Small intestine (tissue), 7 donors: ENCODE data around the gene FXYD1. TPM values are rescaled to one million over a fixed set of nuclear protein-coding genes. Genes with fewer than 3 reads are reported as not detected.

Experiments
- DNase-seq, 2 donors: peaks; one replicate each; pipeline versions ENCODE4 v3.0.0 to v3.0.0-alpha.2; 2013
- FAIRE-seq: peaks from 2 replicates; lab custom pipeline; 2012; peaks lifted over from hg19 to GRCh38; lab: Jason Lieb, UNC
- H3K27ac ChIP-seq, 3 donors: one replicate each; pipeline ENCODE4 v1.5.1; 2013; ENCODE audit warnings: low read length in 2 of 3, mild to moderate bottlenecking in 2 of 3, control low read depth in 1 of 3, inconsistent platforms in 1 of 3, low read depth in 1 of 3, moderate library complexity in 1 of 3
- H3K27me3 ChIP-seq, 3 donors: one replicate each; pipeline ENCODE4 v1.6.1; 2013; ENCODE audit warnings: low read length in 3 of 3, inconsistent platforms in 1 of 3; ENCODE audit not compliant: control insufficient read depth in 3 of 3, insufficient read depth in 3 of 3
- H3K36me3 ChIP-seq, 3 donors: one replicate each; pipeline ENCODE4 v1.6.1; 2013; ENCODE audit warnings: low read length in 3 of 3, inconsistent platforms in 1 of 3, low read depth in 1 of 3, mild to moderate bottlenecking in 1 of 3, moderate library complexity in 1 of 3; ENCODE audit not compliant: control insufficient read depth in 3 of 3, insufficient read depth in 2 of 3
- H3K4me1 ChIP-seq, 3 donors: one replicate each; pipeline ENCODE4 v1.6.1; 2013; ENCODE audit warnings: low read length in 2 of 3, inconsistent platforms in 1 of 3, low read depth in 1 of 3, mild to moderate bottlenecking in 1 of 3, moderate library complexity in 1 of 3; ENCODE audit not compliant: control insufficient read depth in 3 of 3, insufficient read depth in 2 of 3
- H3K4me3 ChIP-seq, 3 donors: one replicate each; pipeline ENCODE4 v1.5.1; 2013; ENCODE audit warnings: low read length in 3 of 3, control low read depth in 1 of 3, inconsistent platforms in 1 of 3, low read depth in 1 of 3, mild to moderate bottlenecking in 1 of 3, moderate library complexity in 1 of 3
- H3K9me3 ChIP-seq, 2 donors: one replicate each; pipeline ENCODE4 v1.6.1; 2013; ENCODE audit warnings: low read depth in 1 of 2, low read length in 1 of 2; ENCODE audit not compliant: control insufficient read depth in 2 of 2, insufficient read depth in 1 of 2
- WGBS, 3 donors: extraction: QIAGEN DNeasy Blood & Tissue Kit; methylation state at CpG; one replicate each; pipeline ENCODE4 v1.1.7; 2013; 5-methylcytosine and 5-hydroxymethylcytosine counted together
- polyA plus RNA-seq, 4 donors: library from polyadenylated mRNA; stranded (reverse) in 3 of 4; unstranded in 1 of 4; fragments of 200-250 nt in 3 of 4; fragments of 120-200 nt in 1 of 4; gene quantifications; one replicate each; pipeline versions ENCODE4 v1.2.1 to v1.2.3, GENCODE V29; 2013
- donor health status: healthy with polysubstance abuse.
- donor health status: control.
- donor health status: control.
- donor health status: Bipolar disorder and iron deficiency.
- donor health status: healthy.

The FXYD1 gene
- polyA plus RNA-seq, 4 donors, result 7.3 to 25.4 (median 13.6) TPM; not detected in 1

DNA sequence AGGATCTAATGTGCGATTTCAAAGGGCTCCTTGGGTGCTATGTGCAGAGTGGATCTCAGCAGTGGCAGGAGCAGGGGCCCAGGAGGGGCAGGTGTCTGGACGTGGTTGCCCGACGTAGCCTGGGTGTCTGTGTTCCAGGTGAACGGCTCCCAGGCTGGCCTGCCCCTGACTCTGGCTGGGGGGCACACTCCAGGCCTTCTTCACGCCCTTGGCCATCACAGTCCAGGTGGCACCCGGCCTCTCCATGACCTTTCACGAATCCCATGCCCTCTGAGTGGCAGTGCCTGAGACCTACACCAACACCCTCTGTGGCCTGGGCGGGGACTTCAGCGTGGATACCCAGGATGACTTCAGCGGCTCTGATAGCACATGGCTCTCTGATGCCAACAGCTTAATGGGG, 34.3 kb upstream of the FXYD1 start:
- no peak overlapping the region for H3K27ac ChIP-seq
- no peaks in the 10 kb centered on the region for H3K36me3 ChIP-seq
- 78 to 89% (median 84%) methylated on average over 9 to 11 of the region's 11 CpGs for WGBS, 3 donors
- no peak for FAIRE-seq
- peaks cover 0 to 2% (median 0%) of the 10 kb centered on the region in 3 donors for H3K4me1 ChIP-seq
- H3K27me3 ChIP-seq, result no peaks in the 10 kb centered on the region
- DNase-seq, result no peak
- H3K9me3 ChIP-seq, result peaks cover 0 to 6% of the 10 kb centered on the region in 2 donors
- H3K4me3 ChIP-seq, result no peak overlapping the region

DNA sequence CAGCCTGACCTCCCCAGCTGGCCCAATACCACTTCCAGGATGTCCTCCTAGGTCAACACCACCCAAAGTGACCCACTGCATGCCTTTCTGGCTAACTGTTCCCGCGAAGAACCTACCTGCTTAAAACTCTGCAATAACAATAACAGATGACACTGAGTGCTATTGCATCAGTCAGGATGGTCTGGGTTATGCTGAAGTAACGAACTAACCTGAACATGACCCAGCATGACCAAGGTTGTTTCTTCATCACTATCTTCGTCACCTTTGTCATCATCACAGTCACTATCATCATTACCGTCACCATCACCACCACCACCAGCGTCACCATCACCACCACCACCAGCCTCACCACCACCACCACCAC, 33.6 kb upstream of the FXYD1 start:
- 89 to 94% (median 93%) methylated on average over 6 of the region's 6 CpGs for WGBS, 3 donors
- H3K27ac ChIP-seq, result no peak overlapping the region
- H3K4me1 ChIP-seq, result peaks cover 0 to 2% (median 0%) of the 10 kb centered on the region in 3 donors
- no peaks in the 10 kb centered on the region for H3K27me3 ChIP-seq
- DNase-seq (no peak), FAIRE-seq (no peak)
- peaks cover 0 to 6% of the 10 kb centered on the region in 2 donors for H3K9me3 ChIP-seq
- no peaks in the 10 kb centered on the region for H3K36me3 ChIP-seq
- H3K4me3 ChIP-seq, result no peak overlapping the region

DNA sequence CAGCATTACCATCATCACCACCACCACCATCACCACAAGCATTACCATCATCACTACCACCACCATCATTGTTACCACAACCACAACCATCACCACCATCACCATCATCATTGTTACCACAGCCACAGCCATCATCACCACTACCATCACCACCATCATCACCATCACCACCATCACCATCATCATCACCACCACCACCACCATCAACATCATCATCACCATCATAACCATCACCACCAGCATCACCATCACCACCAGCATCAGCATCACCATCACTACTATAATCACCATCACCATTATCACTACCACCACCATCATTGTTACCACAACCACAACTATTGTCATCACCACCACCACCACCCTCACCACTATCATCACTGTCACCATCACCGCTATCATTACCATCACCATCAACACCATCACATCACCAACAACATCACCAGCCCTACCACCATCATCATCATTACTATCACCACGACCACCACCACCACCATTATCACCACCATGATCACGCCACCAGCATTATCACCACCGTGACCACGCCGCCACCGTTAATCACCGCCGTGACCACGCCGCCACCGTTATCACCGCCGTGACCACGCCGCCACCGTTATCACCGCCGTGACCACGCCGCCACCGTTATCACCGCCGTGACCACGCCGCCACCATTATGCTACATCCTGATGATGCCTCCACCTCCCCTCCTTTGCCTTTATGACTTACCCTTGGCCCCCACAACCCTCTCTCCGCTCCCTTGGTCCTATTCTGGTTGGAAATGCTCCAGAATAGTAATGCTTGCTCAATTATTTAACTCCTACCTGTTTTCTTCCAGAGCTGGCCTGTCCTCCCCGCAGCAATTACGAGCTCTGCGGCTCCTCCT, 33.0 kb upstream of the FXYD1 start:
- Histone ChIP-seq H3K27ac (no peak overlapping the region), H3K4me3 (no peak overlapping the region), H3K27me3 (no peaks in the 10 kb centered on the region), H3K9me3 (peaks cover 0 to 6% of the 10 kb centered on the region in 2 donors), H3K4me1 (peaks cover 0 to 2% (median 0%) of the 10 kb centered on the region in 3 donors), H3K36me3 (no peaks in the 10 kb centered on the region)
- FAIRE-seq (no peak), DNase-seq (no peak)
- 80 to 88% (median 85%) methylated on average over 28 to 30 of the region's 30 CpGs for WGBS, 3 donors

DNA sequence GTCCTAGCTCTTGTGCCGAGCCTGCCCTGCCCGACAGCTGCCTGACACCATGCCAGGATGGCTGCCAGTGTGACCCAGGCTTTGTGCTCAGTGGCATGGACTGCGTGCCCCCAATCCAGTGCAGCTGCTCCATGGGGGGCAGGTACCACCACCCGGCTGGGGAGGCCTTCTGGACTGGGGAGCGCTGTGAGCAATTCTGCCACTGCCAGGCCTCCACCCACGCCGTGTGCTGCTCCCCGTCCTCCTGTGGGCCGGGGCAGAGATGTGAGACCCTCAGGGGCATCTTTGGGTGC, 32.4 kb upstream of the FXYD1 start:
- no peak for FAIRE-seq
- Histone ChIP-seq H3K27ac (no peak overlapping the region), H3K4me1 (peaks cover 0 to 2% (median 0%) of the 10 kb centered on the region in 3 donors), H3K36me3 (no peaks in the 10 kb centered on the region), H3K27me3 (no peaks in the 10 kb centered on the region), H3K4me3 (no peak overlapping the region), H3K9me3 (peaks cover 0 to 6% of the 10 kb centered on the region in 2 donors)
- 85 to 96% (median 90%) methylated on average over 9 of the region's 9 CpGs for WGBS, 3 donors
- DNase-seq, result no peak

DNA sequence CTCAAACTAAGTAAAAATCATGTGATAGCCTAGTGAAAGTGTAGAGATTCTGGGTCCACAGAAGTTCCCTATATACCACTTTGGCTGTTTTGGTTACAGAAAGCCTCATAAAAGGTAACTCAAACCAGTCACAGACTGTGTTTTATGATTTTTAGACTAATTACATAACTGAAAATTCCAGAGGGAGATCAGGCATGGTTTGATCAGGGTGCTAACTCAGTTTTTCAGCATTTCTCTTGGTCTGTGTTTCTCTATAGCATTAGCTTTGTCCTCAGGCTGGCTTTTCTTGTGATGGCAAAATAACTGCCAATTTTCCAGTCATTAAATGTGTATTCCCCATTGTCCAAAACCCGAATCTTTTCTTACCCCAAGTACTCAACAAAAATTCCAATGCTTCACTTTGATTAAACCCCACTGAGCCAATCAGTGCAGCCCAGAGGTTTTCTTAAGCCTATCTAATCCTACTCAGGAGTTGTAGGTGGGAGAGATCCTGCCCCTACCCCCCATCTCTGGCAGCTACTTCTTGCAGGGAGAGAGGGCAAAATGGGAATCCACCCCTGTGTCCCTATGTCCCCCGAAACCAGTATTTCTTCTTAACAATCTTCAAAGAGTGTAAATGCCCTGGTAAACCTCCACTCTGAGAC, 31.6 kb upstream of the FXYD1 start:
- Histone ChIP-seq H3K27ac (peak overlapping the region in 1 of 3 donors; percentile 29), H3K36me3 (no peaks in the 10 kb centered on the region), H3K9me3 (peaks cover 0 to 6% of the 10 kb centered on the region in 2 donors), H3K4me3 (no peak overlapping the region), H3K4me1 (peaks cover 0 to 2% (median 0%) of the 10 kb centered on the region in 3 donors), H3K27me3 (no peaks in the 10 kb centered on the region)
- FAIRE-seq (no peak), DNase-seq (no peak)
- 44 to 46% (median 45%) methylated on average over 2 of the region's 2 CpGs for WGBS, 3 donors

DNA sequence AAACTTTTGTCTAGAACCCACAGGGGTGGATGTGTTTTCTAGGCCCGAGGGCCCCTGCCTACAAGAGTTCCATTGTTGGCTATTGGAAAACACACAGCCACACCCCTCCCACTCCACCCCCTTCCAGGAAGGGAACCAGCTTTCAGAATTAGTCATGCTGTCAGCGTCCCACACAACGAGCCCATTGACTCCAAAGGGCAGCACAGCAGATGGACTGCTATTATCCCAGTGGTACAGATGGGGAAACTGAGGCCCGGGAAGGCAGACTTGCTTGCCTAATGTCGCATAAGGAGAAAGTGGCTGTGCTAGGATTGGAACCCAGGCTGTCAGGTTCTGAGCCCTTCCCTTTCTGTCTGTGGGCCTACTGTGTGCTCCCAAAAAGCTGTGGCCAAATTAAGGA, 31.1 kb upstream of the FXYD1 start:
- peak overlapping the region in 1 of 3 donors; percentile 29 for H3K27ac ChIP-seq
- WGBS, 3 donors, result 7 to 20% (median 16%) methylated on average over 5 of the region's 5 CpGs

DNA sequence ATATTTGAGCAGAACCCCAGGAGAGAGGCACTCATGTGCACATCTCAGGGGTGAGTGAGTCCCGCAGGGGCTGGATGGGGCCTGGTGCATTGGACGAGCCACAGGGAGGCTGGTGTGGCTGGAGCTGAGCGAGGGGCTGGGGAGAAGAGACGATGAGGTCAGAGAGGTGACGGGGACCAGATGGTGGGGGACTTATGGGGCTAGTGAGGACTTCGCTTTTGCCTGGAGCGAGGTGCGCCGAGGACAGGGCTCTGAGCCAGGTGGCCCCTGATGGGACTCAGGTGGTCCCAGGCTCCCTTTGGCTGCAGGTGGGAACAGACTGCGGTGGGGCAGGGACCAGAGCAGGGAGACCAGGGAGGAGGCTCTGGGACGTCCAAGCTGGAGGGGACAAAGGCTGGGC, 29.9 kb upstream of the FXYD1 start:
- H3K27me3 ChIP-seq, result no peaks in the 10 kb centered on the region
- no peak overlapping the region for H3K4me3 ChIP-seq
- no peaks in the 10 kb centered on the region for H3K36me3 ChIP-seq
- no peak overlapping the region for H3K27ac ChIP-seq
- DNase-seq (no peak), FAIRE-seq (no peak)
- H3K9me3 ChIP-seq, result peaks cover 0 to 6% of the 10 kb centered on the region in 2 donors
- H3K4me1 ChIP-seq, result peaks cover 0 to 2% (median 0%) of the 10 kb centered on the region in 3 donors
- WGBS, 3 donors, result 80 to 86% (median 80%) methylated on average over 11 of the region's 11 CpGs

More for the DNA sequence above, 31.1 kb upstream of the FXYD1 start:
- peaks cover 0 to 6% of the 10 kb centered on the region in 2 donors for H3K9me3 ChIP-seq
- no peak for FAIRE-seq
- H3K4me1 ChIP-seq, result peaks cover 0 to 2% (median 0%) of the 10 kb centered on the region in 3 donors
- no peaks in the 10 kb centered on the region for H3K27me3 ChIP-seq
- no peaks in the 10 kb centered on the region for H3K36me3 ChIP-seq
- DNase-seq, result peak; percentile 37 to 60
- H3K4me3 ChIP-seq, result no peak overlapping the region

DNA sequence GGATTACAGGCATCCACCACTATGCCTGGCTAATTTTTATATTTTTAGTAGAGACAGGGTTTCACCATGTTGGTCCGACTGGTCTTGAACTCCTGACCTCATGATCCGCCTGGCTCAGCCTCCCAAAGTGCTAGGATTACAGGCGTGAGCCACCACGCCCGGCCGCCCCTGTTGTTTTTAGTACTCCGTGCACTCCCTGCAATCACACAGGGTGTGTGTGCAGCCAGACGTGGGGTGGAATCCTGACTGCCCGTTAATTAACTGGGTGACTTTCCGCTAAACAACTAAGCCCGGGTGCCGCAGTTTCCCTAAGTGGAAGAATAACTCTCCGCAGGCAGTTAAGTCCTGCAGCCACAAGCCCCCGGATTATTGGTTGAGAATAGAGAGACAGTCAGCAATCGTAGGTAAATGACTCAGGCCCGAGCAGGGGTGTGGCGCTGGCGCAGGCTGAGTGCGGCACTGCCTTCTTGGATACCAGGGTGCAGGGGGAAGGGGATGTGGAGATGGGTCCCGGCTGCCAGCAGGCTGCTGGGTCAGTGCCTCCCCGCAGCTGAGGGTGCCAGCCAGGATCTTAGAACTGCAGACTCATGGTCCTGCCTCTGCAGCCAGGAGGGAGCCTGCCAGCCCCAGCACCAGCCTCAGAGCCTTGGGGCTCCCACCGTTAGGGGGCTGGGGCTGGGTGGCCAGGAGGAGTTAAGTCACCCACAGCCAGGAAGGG, 29.1 kb upstream of the FXYD1 start:
- H3K36me3 ChIP-seq, result no peaks in the 10 kb centered on the region
- FAIRE-seq, result no peak
- H3K4me1 ChIP-seq, result peaks cover 0 to 2% (median 0%) of the 10 kb centered on the region in 3 donors
- no peak for DNase-seq
- no peaks in the 10 kb centered on the region for H3K27me3 ChIP-seq
- H3K4me3 ChIP-seq, result no peak overlapping the region
- peaks cover 0 to 6% of the 10 kb centered on the region in 2 donors for H3K9me3 ChIP-seq
- WGBS, 3 donors, result 39 to 72% (median 41%) methylated on average over 22 of the region's 22 CpGs
- H3K27ac ChIP-seq, result no peak overlapping the region
